Measurements from ENCODE around the gene TNP2. TPM values are rescaled to one million over a fixed set of nuclear protein-coding genes. Genes with fewer than 3 reads are reported as not detected.

The TNP2 gene
- total and polyA plus RNA-seq, 9 of the 15 experiments (the other 6 are each of a cell fraction or from before 2014, with no cell fraction given), result not detected

- TF ChIP-seq, protein P1, sequence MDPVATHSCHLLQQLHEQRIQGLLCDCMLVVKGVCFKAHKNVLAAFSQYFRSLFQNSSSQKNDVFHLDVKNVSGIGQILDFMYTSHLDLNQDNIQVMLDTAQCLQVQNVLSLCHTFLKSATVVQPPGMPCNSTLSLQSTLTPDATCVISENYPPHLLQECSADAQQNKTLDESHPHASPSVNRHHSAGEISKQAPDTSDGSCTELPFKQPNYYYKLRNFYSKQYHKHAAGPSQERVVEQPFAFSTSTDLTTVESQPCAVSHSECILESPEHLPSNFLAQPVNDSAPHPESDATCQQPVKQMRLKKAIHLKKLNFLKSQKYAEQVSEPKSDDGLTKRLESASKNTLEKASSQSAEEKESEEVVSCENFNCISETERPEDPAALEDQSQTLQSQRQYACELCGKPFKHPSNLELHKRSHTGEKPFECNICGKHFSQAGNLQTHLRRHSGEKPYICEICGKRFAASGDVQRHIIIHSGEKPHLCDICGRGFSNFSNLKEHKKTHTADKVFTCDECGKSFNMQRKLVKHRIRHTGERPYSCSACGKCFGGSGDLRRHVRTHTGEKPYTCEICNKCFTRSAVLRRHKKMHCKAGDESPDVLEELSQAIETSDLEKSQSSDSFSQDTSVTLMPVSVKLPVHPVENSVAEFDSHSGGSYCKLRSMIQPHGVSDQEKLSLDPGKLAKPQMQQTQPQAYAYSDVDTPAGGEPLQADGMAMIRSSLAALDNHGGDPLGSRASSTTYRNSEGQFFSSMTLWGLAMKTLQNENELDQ (CRISPR knock-in tag; IDR thresholded peaks at IDR 0.05; ENCODE audit: borderline replicate concordance), result no peak
- TF ChIP-seq IRF2 (CRISPR knock-in tag; IDR thresholded peaks at IDR 0.05) (peak; percentile 93; the same call in 1 of the 2 replicates), ZNF57 (CRISPR knock-in tag; IDR thresholded peaks at IDR 0.05) (no peak), ZNF785 (CRISPR knock-in tag; IDR thresholded peaks at IDR 0.05) (no peak), SRSF1 (IDR thresholded peaks at IDR 0.05; ENCODE audit: low read depth, low read length) (no peak), ZNF24 (IDR thresholded peaks at IDR 0.05) (no peak), MIER1 (IDR thresholded peaks at IDR 0.05; ENCODE audit: low read depth) (no peak), POLR2A (conservative IDR thresholded peaks at IDR 0.05) (peak; percentile 73), MEF2D (tag; conservative IDR thresholded peaks at IDR 0.05; ENCODE audit: low read depth) (no peak), NR3C1 (CRISPR knock-in tag; IDR thresholded peaks at IDR 0.05) (no peak), MED1 (CRISPR knock-in tag; IDR thresholded peaks at IDR 0.05; ENCODE audit: borderline replicate concordance) (no peak; the same call in 1 of the 2 replicates)
- TF ChIP-seq, protein P2, sequence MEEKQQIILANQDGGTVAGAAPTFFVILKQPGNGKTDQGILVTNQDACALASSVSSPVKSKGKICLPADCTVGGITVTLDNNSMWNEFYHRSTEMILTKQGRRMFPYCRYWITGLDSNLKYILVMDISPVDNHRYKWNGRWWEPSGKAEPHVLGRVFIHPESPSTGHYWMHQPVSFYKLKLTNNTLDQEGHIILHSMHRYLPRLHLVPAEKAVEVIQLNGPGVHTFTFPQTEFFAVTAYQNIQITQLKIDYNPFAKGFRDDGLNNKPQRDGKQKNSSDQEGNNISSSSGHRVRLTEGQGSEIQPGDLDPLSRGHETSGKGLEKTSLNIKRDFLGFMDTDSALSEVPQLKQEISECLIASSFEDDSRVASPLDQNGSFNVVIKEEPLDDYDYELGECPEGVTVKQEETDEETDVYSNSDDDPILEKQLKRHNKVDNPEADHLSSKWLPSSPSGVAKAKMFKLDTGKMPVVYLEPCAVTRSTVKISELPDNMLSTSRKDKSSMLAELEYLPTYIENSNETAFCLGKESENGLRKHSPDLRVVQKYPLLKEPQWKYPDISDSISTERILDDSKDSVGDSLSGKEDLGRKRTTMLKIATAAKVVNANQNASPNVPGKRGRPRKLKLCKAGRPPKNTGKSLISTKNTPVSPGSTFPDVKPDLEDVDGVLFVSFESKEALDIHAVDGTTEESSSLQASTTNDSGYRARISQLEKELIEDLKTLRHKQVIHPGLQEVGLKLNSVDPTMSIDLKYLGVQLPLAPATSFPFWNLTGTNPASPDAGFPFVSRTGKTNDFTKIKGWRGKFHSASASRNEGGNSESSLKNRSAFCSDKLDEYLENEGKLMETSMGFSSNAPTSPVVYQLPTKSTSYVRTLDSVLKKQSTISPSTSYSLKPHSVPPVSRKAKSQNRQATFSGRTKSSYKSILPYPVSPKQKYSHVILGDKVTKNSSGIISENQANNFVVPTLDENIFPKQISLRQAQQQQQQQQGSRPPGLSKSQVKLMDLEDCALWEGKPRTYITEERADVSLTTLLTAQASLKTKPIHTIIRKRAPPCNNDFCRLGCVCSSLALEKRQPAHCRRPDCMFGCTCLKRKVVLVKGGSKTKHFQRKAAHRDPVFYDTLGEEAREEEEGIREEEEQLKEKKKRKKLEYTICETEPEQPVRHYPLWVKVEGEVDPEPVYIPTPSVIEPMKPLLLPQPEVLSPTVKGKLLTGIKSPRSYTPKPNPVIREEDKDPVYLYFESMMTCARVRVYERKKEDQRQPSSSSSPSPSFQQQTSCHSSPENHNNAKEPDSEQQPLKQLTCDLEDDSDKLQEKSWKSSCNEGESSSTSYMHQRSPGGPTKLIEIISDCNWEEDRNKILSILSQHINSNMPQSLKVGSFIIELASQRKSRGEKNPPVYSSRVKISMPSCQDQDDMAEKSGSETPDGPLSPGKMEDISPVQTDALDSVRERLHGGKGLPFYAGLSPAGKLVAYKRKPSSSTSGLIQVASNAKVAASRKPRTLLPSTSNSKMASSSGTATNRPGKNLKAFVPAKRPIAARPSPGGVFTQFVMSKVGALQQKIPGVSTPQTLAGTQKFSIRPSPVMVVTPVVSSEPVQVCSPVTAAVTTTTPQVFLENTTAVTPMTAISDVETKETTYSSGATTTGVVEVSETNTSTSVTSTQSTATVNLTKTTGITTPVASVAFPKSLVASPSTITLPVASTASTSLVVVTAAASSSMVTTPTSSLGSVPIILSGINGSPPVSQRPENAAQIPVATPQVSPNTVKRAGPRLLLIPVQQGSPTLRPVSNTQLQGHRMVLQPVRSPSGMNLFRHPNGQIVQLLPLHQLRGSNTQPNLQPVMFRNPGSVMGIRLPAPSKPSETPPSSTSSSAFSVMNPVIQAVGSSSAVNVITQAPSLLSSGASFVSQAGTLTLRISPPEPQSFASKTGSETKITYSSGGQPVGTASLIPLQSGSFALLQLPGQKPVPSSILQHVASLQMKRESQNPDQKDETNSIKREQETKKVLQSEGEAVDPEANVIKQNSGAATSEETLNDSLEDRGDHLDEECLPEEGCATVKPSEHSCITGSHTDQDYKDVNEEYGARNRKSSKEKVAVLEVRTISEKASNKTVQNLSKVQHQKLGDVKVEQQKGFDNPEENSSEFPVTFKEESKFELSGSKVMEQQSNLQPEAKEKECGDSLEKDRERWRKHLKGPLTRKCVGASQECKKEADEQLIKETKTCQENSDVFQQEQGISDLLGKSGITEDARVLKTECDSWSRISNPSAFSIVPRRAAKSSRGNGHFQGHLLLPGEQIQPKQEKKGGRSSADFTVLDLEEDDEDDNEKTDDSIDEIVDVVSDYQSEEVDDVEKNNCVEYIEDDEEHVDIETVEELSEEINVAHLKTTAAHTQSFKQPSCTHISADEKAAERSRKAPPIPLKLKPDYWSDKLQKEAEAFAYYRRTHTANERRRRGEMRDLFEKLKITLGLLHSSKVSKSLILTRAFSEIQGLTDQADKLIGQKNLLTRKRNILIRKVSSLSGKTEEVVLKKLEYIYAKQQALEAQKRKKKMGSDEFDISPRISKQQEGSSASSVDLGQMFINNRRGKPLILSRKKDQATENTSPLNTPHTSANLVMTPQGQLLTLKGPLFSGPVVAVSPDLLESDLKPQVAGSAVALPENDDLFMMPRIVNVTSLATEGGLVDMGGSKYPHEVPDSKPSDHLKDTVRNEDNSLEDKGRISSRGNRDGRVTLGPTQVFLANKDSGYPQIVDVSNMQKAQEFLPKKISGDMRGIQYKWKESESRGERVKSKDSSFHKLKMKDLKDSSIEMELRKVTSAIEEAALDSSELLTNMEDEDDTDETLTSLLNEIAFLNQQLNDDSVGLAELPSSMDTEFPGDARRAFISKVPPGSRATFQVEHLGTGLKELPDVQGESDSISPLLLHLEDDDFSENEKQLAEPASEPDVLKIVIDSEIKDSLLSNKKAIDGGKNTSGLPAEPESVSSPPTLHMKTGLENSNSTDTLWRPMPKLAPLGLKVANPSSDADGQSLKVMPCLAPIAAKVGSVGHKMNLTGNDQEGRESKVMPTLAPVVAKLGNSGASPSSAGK (IDR thresholded peaks at IDR 0.05), result peak; percentile 64; the same call in 1 of the 2 replicates
These were observed 13.1 kb downstream of the TNP2 start, which contains the start of gene SOCS1 (continued) for GRCh38 chr16:11255737-11256660.

Data from K562 (cell line).